CD8-positive, alpha-beta memory T cell (primary cell): ENCODE data around the gene KHDC1L. TPM values are rescaled to one million over a fixed set of nuclear protein-coding genes. Genes with fewer than 3 reads are reported as not detected.

Source experiments
- CTCF ChIA-PET: fragments of 350-600 bp; sonication (Branson Sonifier 250); formaldehyde crosslinking; loops from one replicate; lab custom pipeline; 2021; ENCODE audit warnings: antibody characterized with exemption; lab: Charles Lee
- POLR2A ChIA-PET: fragments of 350-600 bp; sonication (Branson Sonifier 250); formaldehyde crosslinking; loops from one replicate; lab custom pipeline; 2021; ENCODE audit warnings: antibody characterized with exemption; lab: Charles Lee
- DNase-seq, 5 donors: peaks; one replicate each; pipeline versions ENCODE4 v3.0.0 to v3.0.0-alpha.2; 2020 to 2022; ENCODE audit warnings: mixed read lengths in 1 of 5
- H3K27ac ChIP-seq: one replicate; pipeline ENCODE4 v1.7.0; 2013; ENCODE audit warnings: low read depth, mild to moderate bottlenecking, low read length, moderate library complexity
- H3K27me3 ChIP-seq: 2 replicates; pipeline ENCODE4 v1.7.0; 2013; ENCODE audit warnings: low read length, mild to moderate bottlenecking; ENCODE audit not compliant: insufficient read depth, poor library complexity, severe bottlenecking
- H3K36me3 ChIP-seq: 2 replicates; pipeline ENCODE4 v1.7.0; 2013; ENCODE audit warnings: mild to moderate bottlenecking, low read length, moderate library complexity; ENCODE audit not compliant: insufficient read depth
- H3K4me1 ChIP-seq: 2 replicates; pipeline ENCODE4 v1.7.0; 2013; ENCODE audit warnings: mild to moderate bottlenecking, low read length, moderate library complexity; ENCODE audit not compliant: insufficient read depth
- H3K4me3 ChIP-seq: 2 replicates; pipeline ENCODE4 v1.7.0; 2013; ENCODE audit warnings: mild to moderate bottlenecking, low read length
- H3K9me3 ChIP-seq: 2 replicates; pipeline ENCODE4 v1.7.0; 2013; ENCODE audit warnings: mild to moderate bottlenecking, low read length
- H3K27ac Mint-ChIP-seq, 8 donors: one replicate each; pipeline ENCODE4 v1.8.0; 2020 to 2021; ENCODE audit warnings: mixed read lengths in 8 of 8, mild to moderate bottlenecking in 6 of 8, inconsistent platforms in 3 of 8, moderate library complexity in 3 of 8
- H3K27me3 Mint-ChIP-seq, 2 donors: one replicate each; pipeline ENCODE4 v1.8.0; 2020 to 2021; ENCODE audit warnings: mixed read lengths in 2 of 2, mild to moderate bottlenecking in 1 of 2, moderate library complexity in 1 of 2
- H3K36me3 Mint-ChIP-seq, 3 donors: one replicate each; pipeline ENCODE4 v1.8.0; 2020 to 2021; ENCODE audit warnings: mixed read lengths in 3 of 3, inconsistent platforms in 1 of 3, mild to moderate bottlenecking in 1 of 3
- H3K4me1 Mint-ChIP-seq, 3 donors: one replicate each; pipeline ENCODE4 v1.8.0; 2020 to 2021; ENCODE audit warnings: mixed read lengths in 3 of 3, inconsistent platforms in 1 of 3, mild to moderate bottlenecking in 1 of 3
- H3K4me3 Mint-ChIP-seq, 7 donors: one replicate each; pipeline ENCODE4 v1.8.0; 2020 to 2021; ENCODE audit warnings: mixed read lengths in 7 of 7, mild to moderate bottlenecking in 6 of 7, moderate library complexity in 4 of 7, inconsistent platforms in 2 of 7
- H3K9me3 Mint-ChIP-seq, 5 donors: one replicate each; pipeline ENCODE4 v1.8.0; 2020 to 2022; ENCODE audit warnings: mixed read lengths in 5 of 5, mild to moderate bottlenecking in 3 of 5, moderate library complexity in 2 of 5, inconsistent platforms in 1 of 5
- polyA plus RNA-seq: library from polyadenylated mRNA; unstranded; fragments of 300-500 nt; fragmentation: Illumina TruSeq; gene quantifications from one replicate; pipeline ENCODE4 v1.2.3, GENCODE V29; 2021
- total RNA-seq, 2 experiments: library from RNA; stranded (reverse); gene quantifications; one replicate each; pipeline ENCODE4 v1.2.3, GENCODE V29; 2021

The KHDC1L gene
- total and polyA plus RNA-seq, 3 experiments from 2014 or later, result 0.37 TPM; not detected in 2

DNA sequence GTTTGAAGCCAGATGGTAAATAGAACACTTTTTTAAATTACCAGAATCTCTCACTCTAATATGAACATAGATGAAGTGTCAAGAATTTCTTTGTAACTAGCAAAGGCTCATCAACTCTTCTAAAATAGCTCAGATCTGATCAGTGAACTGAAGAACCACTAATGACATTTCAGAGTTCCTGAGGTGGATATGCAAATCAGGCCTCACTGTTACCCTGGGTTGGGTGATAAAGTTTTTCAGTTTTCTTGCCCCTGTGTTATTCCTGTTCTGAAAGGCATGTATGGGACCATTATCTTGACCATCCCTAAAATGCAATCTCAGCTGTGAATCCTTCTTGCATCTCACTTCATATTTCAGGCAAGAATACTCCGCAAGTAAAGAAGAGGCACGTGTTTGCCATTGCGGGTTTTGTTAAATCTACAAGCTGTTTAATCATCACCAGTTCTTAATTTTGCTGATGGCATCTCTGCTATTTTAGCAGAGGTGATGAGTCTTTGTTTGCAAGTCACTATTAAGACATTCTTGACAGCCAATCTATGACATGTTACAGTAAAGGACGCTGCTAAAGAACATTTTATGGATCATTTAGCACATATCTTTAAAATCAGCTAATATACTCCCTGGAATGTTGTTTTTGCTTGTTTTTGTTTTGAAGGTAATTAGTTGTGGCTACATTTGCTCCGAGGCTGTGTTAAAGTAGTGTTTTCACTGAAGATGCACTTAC lies 47.9 kb downstream of the KHDC1L start:
- no peak overlapping the region for H3K4me3 ChIP-seq
- POLR2A ChIA-PET, result no interaction called here
- Mint-ChIP-seq H3K4me1 (peaks cover 4 to 6% (median 4%) of the 10 kb centered on the region in 3 donors), H3K36me3 (no peaks in the 10 kb centered on the region), H3K9me3 (no peaks in the 10 kb centered on the region), H3K27ac (no peak overlapping the region), H3K4me3 (no peak overlapping the region), H3K27me3 (peaks cover 0 to 3% of the 10 kb centered on the region in 2 donors)
- no peaks in the 10 kb centered on the region for H3K9me3 ChIP-seq
- H3K27ac ChIP-seq, result no peak overlapping the region
- CTCF ChIA-PET, result no interaction called here
- no peak for DNase-seq
- no peaks in the 10 kb centered on the region for H3K36me3 ChIP-seq
- H3K4me1 ChIP-seq, result no peaks in the 10 kb centered on the region
- no peaks in the 10 kb centered on the region for H3K27me3 ChIP-seq

DNA sequence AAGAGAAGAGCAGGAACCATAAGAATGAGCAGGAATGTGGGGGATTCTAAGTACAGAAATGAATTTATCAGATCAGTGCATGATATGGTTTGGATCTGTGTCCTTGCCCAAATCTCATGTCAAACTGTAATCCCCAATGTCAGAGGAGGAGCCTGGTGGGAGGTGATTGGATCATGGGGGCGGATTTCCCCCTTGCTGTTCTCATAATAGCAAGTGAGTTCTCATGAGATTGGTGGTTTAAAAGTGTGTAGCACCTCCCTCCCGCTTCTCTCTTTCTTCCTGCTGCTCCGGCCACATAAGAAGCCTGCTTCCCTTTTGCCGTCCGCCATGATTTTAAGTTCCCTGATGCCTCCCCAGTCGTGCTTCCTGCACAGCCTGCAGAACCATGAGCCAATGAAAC lies 49.2 kb downstream of the KHDC1L start:
- H3K4me1 ChIP-seq, result no peaks in the 10 kb centered on the region
- H3K9me3 ChIP-seq, result no peaks in the 10 kb centered on the region
- DNase-seq, result no peak
- no peaks in the 10 kb centered on the region for H3K27me3 ChIP-seq
- no peak overlapping the region for H3K27ac Mint-ChIP-seq
- H3K27ac ChIP-seq, result no peak overlapping the region
- no peaks in the 10 kb centered on the region for H3K36me3 Mint-ChIP-seq
- H3K4me3 ChIP-seq, result no peak overlapping the region
- ChIA-PET POLR2A (no interaction called here), CTCF (no interaction called here)
- peaks cover 0 to 3% of the 10 kb centered on the region in 2 donors for H3K27me3 Mint-ChIP-seq
- H3K36me3 ChIP-seq, result no peaks in the 10 kb centered on the region
- H3K4me1 Mint-ChIP-seq, result peaks cover 4 to 5% (median 4%) of the 10 kb centered on the region in 3 donors
- H3K4me3 Mint-ChIP-seq, result no peak overlapping the region
- H3K9me3 Mint-ChIP-seq, result no peaks in the 10 kb centered on the region

GRCh38 chr6:73174646-73175045 lies 50.6 kb downstream of the KHDC1L start:
- ChIA-PET POLR2A (no interaction called here), CTCF (interaction anchor here (1.1 kb wide), 1 partner anchor 152 kb away, joined by 3 read pairs; no protein-coding TSS in a partner anchor)
- no peaks in the 10 kb centered on the region for H3K27me3 ChIP-seq
- no peak for DNase-seq
- Mint-ChIP-seq H3K27ac (no peak overlapping the region), H3K4me3 (no peak overlapping the region), H3K9me3 (no peaks in the 10 kb centered on the region), H3K36me3 (no peaks in the 10 kb centered on the region), H3K27me3 (peaks cover 0 to 3% of the 10 kb centered on the region in 2 donors), H3K4me1 (no peaks in the 10 kb centered on the region)
- no peaks in the 10 kb centered on the region for H3K36me3 ChIP-seq
- no peaks in the 10 kb centered on the region for H3K9me3 ChIP-seq
- H3K27ac ChIP-seq, result no peak overlapping the region
- no peaks in the 10 kb centered on the region for H3K4me1 ChIP-seq
- H3K4me3 ChIP-seq, result no peak overlapping the region

Other genes starting within 250 kb of the KHDC1L start
- 1 to 10 TPM; 6.3 to 7.1 TPM for gene KHDC1, start 37.7 kb upstream of the KHDC1L start, total RNA-seq
- gene KHDC1, start 37.7 kb upstream of the KHDC1L start, polyA plus RNA-seq, result 2.4 TPM
- gene DPPA5, start 128.8 kb upstream of the KHDC1L start, total RNA-seq, result not detected
- not detected for gene DPPA5, start 128.8 kb upstream of the KHDC1L start, polyA plus RNA-seq
- not detected for gene KHDC3L, start 137.2 kb upstream of the KHDC1L start, total RNA-seq
- gene KHDC3L, start 137.2 kb upstream of the KHDC1L start, polyA plus RNA-seq, result not detected
- gene OOEP, start 144.4 kb upstream of the KHDC1L start, total RNA-seq, result under 1 TPM in 1 of 2 experiments, not detected in 1; 0.47 TPM
- not detected for gene OOEP, start 144.4 kb upstream of the KHDC1L start, polyA plus RNA-seq
- gene DDX43, start 169.3 kb upstream of the KHDC1L start, total RNA-seq, result under 1 TPM; 0.71 to 0.98 TPM
- 1.6 TPM for gene DDX43, start 169.3 kb upstream of the KHDC1L start, polyA plus RNA-seq
- 10 to 100 TPM; 48.3 to 49.3 TPM for gene CGAS, start 226.8 kb upstream of the KHDC1L start, total RNA-seq
- gene CGAS, start 226.8 kb upstream of the KHDC1L start, polyA plus RNA-seq, result 13.2 TPM
- 10 to 100 TPM; 44.2 to 48.1 TPM for gene MTO1, start 236.2 kb upstream of the KHDC1L start, total RNA-seq
- 34.4 TPM for gene MTO1, start 236.2 kb upstream of the KHDC1L start, polyA plus RNA-seq